Measurements from ENCODE around the gene PRKCZ. TPM values are rescaled to one million over a fixed set of nuclear protein-coding genes. Genes with fewer than 3 reads are reported as not detected.

PRKCZ gene
- total RNA-seq, 3 donors from 2014 or later (not counting 1 experiment from before 2014, with no cell fraction given), result 25.1 to 37.1 (median 30.5) TPM

- no peak for DNase-seq
- Mint-ChIP-seq H3K27me3 (ENCODE audit: low read depth in 2 of 2) (no peaks in the 10 kb centered on the region), H3K4me1 (peaks cover 0 to 3% of the 10 kb centered on the region in 2 donors), H3K4me3 (no peak overlapping the region), H3K9me3 (no peaks in the 10 kb centered on the region), H3K27ac (no peak overlapping the region), H3K36me3 (no peaks in the 10 kb centered on the region)
- no peaks in the 10 kb centered on the region for H3K9me3 ChIP-seq (ENCODE audit: control insufficient read depth, insufficient read depth, low read length)
- no peak overlapping the region for H3K4me3 ChIP-seq (ENCODE audit: low read length)
- no peaks in the 10 kb centered on the region for H3K4me1 ChIP-seq (ENCODE audit: control insufficient read depth, insufficient read depth, low read length)
- ATAC-seq, result no peak
- WGBS (ENCODE audit: insufficient coverage), result 96% methylated on average over 13 of the region's 13 CpGs
- peaks cover 2% of the 10 kb centered on the region for H3K36me3 ChIP-seq (ENCODE audit: control insufficient read depth, insufficient read depth, low read length)
- H3K27me3 ChIP-seq (ENCODE audit: control insufficient read depth, insufficient read depth, low read length), result no peaks in the 10 kb centered on the region
- H3K27ac ChIP-seq (ENCODE audit: low read length), result no peak overlapping the region
- intact Hi-C loops (cut with micrococcal nuclease), result no loop called here
- no peak for TF ChIP-seq CTCF (IDR thresholded peaks at IDR 0.05)
These were observed 132.2 kb downstream of the PRKCZ start for GRCh38 chr1:2182376-2182775.

- H3K9me3 ChIP-seq (ENCODE audit: control insufficient read depth, insufficient read depth, low read length), result no peaks in the 10 kb centered on the region
- DNase-seq (no peak), ATAC-seq (no peak)
- Mint-ChIP-seq H3K4me3 (no peak overlapping the region), H3K27me3 (ENCODE audit: low read depth in 2 of 2) (no peaks in the 10 kb centered on the region), H3K4me1 (no peaks in the 10 kb centered on the region), H3K9me3 (no peaks in the 10 kb centered on the region), H3K36me3 (no peaks in the 10 kb centered on the region), H3K27ac (no peak overlapping the region)
- peaks cover 2% of the 10 kb centered on the region for H3K4me1 ChIP-seq (ENCODE audit: control insufficient read depth, insufficient read depth, low read length)
- H3K4me3 ChIP-seq (ENCODE audit: low read length), result no peak overlapping the region
- no peaks in the 10 kb centered on the region for H3K36me3 ChIP-seq (ENCODE audit: control insufficient read depth, insufficient read depth, low read length)
- TF ChIP-seq CTCF (IDR thresholded peaks at IDR 0.05), result no peak
- 95% methylated on average over 15 of the region's 15 CpGs for WGBS (ENCODE audit: insufficient coverage)
- intact Hi-C loops (cut with micrococcal nuclease), result no loop called here
- H3K27ac ChIP-seq (ENCODE audit: low read length), result no peak overlapping the region
- no peaks in the 10 kb centered on the region for H3K27me3 ChIP-seq (ENCODE audit: control insufficient read depth, insufficient read depth, low read length)
These were observed 133.7 kb downstream of the PRKCZ start for GRCh38 chr1:2183937-2184334.

DNA sequence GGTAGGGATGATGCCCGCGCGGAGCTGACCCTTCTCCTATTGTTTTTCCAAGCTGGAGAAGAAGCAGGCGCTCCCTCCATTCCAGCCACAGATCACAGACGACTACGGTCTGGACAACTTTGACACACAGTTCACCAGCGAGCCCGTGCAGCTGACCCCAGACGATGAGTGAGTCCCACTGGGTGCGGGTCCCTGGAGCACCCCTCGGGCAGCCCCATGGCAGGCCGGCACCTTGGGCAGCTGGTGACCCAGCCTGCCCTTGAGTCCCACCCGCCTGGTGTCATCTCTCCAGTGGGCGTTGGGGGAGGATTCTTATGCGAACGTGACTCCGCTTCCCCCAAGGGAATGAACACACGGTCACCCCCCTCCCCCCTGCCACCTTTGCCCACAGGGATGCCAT, 134.3 kb downstream of the PRKCZ start:
- Histone ChIP-seq H3K9me3 (ENCODE audit: control insufficient read depth, insufficient read depth, low read length) (no peaks in the 10 kb centered on the region), H3K27me3 (ENCODE audit: control insufficient read depth, insufficient read depth, low read length) (no peaks in the 10 kb centered on the region), H3K27ac (ENCODE audit: low read length) (no peak overlapping the region), H3K4me3 (ENCODE audit: low read length) (no peak overlapping the region), H3K4me1 (ENCODE audit: control insufficient read depth, insufficient read depth, low read length) (peaks cover 6% of the 10 kb centered on the region), H3K36me3 (ENCODE audit: control insufficient read depth, insufficient read depth, low read length) (no peaks in the 10 kb centered on the region)
- TF ChIP-seq CTCF (IDR thresholded peaks at IDR 0.05), result no peak
- Mint-ChIP-seq H3K27me3 (ENCODE audit: low read depth in 2 of 2) (no peaks in the 10 kb centered on the region), H3K4me3 (no peak overlapping the region), H3K27ac (no peak overlapping the region), H3K9me3 (no peaks in the 10 kb centered on the region), H3K4me1 (peaks cover 0 to under 1% of the 10 kb centered on the region in 2 donors), H3K36me3 (no peaks in the 10 kb centered on the region)
- DNase-seq (no peak), ATAC-seq (no peak)
- intact Hi-C loops (cut with micrococcal nuclease), result no loop called here
- WGBS (ENCODE audit: insufficient coverage), result 98% methylated on average over 18 of the region's 18 CpGs

DNA sequence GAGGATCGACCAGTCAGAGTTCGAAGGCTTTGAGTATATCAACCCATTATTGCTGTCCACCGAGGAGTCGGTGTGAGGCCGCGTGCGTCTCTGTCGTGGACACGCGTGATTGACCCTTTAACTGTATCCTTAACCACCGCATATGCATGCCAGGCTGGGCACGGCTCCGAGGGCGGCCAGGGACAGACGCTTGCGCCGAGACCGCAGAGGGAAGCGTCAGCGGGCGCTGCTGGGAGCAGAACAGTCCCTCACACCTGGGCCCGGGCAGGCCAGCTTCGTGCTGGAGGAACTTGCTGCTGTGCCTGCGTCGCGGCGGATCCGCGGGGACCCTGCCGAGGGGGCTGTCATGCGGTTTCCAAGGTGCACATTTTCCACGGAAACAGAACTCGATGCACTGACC, 134.7 kb downstream of the PRKCZ start:
- H3K4me1 Mint-ChIP-seq, result peaks cover 0 to 5% of the 10 kb centered on the region in 2 donors
- H3K27ac ChIP-seq (ENCODE audit: low read length), result no peak overlapping the region

More for the DNA sequence above, 134.7 kb downstream of the PRKCZ start:
- ATAC-seq, result no peak
- H3K36me3 ChIP-seq (ENCODE audit: control insufficient read depth, insufficient read depth, low read length), result no peaks in the 10 kb centered on the region
- H3K36me3 Mint-ChIP-seq, result no peaks in the 10 kb centered on the region
- WGBS (ENCODE audit: insufficient coverage), result 96% methylated on average over 33 of the region's 33 CpGs
- H3K9me3 Mint-ChIP-seq, result no peaks in the 10 kb centered on the region
- no peaks in the 10 kb centered on the region for H3K27me3 Mint-ChIP-seq (ENCODE audit: low read depth in 2 of 2)
- no peak overlapping the region for H3K4me3 ChIP-seq (ENCODE audit: low read length)
- H3K4me1 ChIP-seq (ENCODE audit: control insufficient read depth, insufficient read depth, low read length), result peaks cover 10% of the 10 kb centered on the region
- H3K27me3 ChIP-seq (ENCODE audit: control insufficient read depth, insufficient read depth, low read length), result no peaks in the 10 kb centered on the region
- DNase-seq, result no peak
- TF ChIP-seq CTCF (IDR thresholded peaks at IDR 0.05), result no peak
- intact Hi-C loops (cut with micrococcal nuclease), result no loop called here
- no peak overlapping the region for H3K27ac Mint-ChIP-seq
- no peaks in the 10 kb centered on the region for H3K9me3 ChIP-seq (ENCODE audit: control insufficient read depth, insufficient read depth, low read length)
- H3K4me3 Mint-ChIP-seq, result no peak overlapping the region
